HG03097 (cell line): ENCODE data around the gene GABBR2.

Source experiments
- ATAC-seq: cut with Tn5 transposase; IDR thresholded peaks from one replicate; pipeline ENCODE4 v1.9.1; 2021; ENCODE audit not compliant: unreplicated experiment, low FRiP score

Gene GABBR2

DNA sequence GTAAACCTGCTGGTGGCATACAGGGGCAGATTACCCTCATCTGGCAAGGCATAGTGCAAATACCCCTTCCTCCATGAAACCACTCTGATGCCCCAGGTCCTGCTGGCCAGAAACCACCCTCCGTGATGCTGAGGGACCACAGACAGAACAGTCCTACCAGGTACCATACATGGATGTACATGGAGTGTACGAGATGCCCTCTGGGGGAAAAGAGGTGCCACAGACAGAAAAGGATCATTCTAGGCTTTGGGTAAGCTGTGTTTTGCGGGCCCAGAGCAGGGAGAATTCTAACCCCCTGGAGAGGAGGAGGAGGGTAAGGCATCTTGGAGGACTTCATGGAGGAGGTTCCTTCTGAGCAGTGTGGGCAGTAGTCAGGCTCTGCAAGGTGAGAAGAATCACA is 68.3 kb downstream of the GABBR2 start:
- ATAC-seq, result no peak

DNA sequence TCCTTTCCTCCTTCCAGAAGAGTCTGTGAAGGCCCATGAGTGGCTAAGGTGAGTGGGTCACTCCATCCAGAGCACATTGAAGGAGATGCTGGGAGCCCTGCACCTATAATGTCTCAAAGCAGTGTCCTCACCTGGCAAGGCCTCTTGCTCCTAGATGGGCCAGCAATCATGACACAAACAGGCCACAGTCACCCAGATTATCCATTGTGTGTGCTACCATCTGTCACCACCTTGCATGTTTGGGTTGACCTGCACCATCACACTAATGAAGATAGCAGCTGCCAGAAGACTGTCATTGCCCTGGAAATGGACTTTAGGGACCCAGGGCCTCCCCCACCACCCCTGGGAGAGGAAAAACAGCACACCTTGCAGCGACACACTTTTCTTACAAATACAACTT is 69.6 kb downstream of the GABBR2 start:
- ATAC-seq, result no peak

DNA sequence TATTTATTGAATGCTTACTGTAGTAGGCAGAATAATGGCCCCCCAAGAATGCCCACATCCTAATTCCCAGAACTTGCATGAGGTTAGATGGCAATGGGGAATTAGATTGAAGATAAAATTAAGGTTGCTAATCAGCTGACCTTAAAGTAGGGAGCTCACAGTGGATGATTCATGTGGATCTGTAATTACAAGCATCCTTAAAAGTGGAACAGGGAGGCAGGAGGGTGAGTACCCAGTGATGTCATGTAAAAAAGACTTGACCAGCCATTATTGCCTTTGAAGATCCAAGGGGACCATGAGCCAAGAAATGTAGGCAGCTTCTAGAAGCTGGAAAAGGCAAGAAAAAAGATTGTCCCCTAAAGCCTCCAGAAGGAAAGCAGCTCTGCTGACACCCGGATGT is 71.4 kb downstream of the GABBR2 start:
- ATAC-seq, result no peak

DNA sequence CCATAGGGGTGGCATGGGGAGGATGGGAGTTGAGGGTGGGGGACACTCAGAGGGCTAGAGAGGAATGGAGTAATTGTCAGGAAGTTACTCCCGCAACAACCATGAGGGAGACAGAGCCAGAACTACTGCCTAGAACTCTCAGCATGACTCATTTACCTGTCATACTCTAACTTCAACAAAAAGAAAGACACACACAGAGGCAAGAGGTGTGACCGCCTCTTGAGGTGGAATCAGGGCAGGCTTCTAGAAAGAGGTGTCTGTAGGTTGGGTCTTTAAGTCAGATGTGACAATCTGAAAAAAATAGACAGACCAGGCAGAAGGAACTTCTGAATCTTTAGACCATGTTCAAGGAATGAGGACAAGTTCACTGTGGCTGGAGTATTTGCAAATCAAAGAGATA is 73.4 kb downstream of the GABBR2 start:
- ATAC-seq, result no peak

DNA sequence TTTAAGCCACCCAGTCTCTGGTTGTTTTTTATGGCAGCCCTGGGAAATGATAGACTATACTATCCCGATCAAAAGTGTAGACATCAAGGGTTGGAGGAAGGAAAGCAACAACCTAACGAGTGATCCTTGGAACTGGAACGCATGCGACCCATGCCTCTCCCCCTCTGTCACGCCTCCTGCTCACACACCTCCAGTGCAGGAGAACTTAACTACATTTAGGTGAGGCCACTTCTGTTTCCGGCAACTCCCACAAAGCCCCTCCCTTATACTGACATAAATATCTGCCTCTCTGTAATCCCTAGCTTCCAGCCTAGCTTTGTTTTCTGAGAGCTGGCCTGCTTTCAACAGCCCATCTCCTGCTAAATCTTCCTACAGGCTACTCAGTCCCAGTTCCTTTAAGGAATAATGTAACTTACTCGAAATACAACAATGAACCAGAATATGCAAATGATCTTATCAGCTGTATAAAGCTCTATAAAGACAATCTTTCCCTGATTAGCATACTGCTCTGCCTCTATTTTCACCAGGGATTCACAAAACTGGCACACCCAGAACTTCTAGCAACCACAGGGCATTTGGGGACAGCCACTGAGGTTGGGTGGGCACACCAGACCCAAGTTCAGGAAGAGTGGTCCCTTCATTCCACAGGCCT is 73.9 kb downstream of the GABBR2 start:
- no peak for ATAC-seq

DNA sequence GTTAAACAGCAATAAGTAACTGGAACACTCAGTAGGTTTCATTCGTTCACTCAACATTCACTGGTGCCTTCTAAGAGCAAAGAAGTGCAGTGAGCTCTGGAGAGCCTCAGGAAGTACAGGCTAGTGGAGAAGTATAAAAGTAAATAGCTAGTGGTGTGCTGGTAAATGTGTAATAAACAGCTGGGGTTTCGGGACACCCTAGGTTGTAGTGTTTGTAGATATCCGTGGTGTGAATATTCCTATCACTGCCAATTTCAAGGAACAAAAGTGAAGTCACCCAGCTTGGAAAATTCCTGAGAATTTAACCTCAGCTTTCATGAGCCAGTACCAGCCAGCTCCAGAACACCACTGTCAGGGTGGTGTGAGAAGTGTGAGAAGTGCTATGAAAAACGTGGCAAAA is 75.9 kb downstream of the GABBR2 start:
- ATAC-seq, result no peak

DNA sequence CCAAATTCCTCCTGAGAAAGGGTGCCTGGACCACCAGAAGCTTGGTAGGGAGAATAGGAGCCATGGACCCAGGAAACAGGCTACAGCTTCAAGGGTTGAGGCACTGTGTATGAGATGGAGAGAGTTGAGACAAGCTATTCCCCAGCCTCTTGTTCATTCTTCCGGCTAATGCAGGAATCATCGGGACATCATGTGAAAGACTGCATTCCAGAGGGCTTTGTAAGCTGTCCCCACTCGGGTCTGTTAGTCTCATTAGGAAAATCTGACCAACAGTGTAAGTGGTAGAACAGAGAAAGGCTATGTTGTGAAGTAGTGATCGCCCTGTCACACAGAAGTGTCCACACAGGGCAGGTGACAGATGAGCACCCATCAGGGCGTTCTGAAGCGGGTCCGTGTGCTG is 81.4 kb downstream of the GABBR2 start:
- ATAC-seq, result no peak

DNA sequence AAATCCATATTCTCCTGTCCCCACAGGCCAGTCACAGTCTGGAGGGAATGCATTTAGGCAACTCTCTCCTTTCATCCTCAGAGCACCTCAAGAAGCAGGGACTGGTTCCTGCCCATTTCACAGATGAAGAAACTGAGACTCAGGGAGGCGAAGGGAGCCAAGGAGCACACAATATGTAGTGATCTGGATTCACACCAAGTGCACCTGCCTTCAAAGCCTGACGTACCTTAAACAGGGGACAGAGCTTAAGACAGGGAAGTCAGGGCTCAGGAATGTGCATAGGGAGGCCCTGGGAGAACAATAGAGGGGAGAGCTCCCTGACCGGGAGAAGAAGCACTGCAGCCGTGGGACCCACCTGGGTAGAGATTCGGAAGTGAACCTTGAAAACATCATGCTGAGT is 83.0 kb downstream of the GABBR2 start:
- ATAC-seq, result no peak

DNA sequence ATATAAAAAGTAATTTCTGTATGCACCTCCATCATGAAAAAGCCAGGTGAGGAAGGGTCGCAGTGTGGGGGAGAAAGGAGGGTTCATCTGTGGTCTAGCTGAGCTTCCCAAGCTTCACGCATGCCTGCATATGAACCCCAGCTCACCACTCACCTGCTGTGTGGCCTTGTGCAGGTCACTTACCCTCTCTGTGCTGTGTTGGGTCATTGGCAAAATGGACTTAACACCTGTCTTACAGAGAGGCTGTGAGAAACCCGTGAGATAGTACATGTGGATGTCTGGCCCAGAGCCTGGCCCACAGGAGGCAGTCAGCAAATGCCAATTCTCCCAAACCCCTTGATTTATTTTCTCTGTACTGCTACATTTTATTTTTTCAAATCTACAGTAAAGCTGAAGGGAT is 88.9 kb downstream of the GABBR2 start:
- ATAC-seq, result no peak

DNA sequence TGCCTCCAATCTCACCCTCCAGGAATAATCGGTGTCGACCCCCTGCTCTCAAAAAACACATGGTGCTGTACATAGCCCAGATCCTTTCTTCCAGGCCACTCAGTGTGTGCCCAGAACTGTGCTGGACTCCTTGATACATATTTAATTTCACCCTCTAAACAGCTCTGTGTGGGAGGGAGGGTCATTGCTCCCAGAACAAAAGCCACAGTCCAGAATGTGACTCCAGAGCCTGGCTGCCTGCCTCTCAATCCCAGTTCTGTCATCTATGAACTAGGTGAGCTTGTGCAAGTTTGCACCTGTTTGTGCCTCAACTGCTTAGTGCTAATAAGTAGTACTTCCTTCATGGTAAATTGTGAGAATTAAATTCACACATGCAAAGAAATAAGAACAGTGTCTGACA is 93.1 kb downstream of the GABBR2 start:
- no peak for ATAC-seq

DNA sequence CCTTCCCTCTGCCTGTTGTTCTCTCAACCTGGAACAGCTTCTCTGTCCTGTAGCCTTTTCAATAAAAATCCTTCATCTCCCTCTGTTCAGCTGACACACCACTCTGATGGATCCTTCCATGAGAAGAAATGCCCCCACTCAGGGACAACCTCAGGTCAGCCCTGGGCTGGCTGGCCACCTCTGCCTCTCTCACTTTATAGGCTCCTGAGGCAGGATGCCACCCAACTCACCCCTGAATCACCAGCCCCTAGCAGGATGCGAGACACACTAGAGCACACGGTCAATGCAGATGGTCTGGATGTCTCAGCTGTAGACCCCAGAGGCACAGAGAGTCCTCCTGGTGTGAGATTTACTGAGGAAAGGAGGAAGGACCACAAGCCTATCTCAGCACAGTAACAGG is 93.8 kb downstream of the GABBR2 start:
- no peak for ATAC-seq

DNA sequence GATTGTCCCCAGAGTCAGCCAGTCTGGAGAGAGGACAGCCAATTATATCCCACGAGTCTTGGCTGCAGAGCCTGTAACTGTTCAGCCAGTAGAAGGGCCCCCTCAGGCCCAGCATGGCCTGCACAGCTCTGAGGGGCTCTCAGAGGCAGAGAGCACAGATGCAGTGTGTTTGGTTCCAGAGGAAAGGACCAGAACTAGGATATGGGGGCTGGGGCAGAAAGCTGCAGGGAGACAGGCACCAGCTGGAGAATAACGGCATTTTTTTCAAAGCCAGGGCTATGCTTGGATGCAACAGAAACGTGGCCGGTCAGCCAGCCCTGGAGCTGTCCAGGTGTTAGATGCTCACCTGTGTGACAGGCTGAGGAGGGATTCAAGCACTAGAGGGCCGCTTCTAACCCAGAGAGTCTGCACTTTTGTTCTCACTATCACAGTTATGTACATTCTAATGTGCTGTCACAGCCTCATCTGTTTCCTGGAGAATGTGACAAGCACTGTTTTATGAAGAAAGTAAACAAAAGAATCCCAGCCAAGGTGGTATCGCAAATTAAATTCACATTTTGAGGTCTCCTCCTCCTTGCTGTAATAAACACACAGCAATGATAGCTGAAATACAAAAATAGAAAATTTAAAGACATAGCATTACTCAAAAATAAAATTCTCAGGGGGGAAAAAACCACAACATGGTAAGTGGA is 96.5 kb downstream of the GABBR2 start:
- no peak for ATAC-seq

DNA sequence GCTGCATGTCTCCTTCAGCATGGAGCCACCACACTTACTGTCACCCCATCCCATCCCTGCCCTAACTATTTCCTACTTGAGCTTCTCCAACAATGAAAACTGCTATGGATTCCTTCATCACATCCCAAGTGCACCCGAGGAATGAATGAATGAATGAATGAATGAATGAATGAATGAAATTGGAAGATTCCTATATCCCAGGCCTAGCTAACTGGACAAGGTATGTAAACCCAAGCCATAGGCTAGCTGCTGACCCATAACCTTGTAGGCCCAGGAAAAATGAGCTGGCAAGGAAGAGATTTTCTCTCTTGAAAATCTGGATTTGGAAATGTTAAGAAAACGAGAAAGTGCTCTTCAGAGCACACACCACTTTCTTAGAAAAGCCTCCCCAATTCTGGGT is 97.4 kb downstream of the GABBR2 start:
- no peak for ATAC-seq

DNA sequence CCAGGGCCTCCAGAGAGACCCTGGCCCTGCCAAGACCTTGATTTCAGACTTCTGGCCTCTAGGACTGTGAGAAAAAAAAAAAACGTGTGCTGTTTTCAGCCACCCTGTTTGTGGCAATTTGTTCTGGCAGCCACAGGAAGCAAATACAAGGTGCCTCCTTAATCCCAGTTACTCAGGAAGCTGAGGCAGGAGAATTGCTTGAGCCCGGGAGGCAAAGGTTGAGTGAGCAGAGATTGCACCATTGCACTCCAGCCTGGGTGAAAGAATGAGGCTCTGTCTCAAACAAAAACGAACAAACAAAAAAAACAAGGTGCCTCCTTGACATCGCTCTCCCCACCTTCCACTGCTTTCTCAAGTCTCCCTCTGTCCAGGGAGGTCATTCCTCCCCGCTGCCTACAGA is 98.0 kb downstream of the GABBR2 start:
- ATAC-seq, result no peak

DNA sequence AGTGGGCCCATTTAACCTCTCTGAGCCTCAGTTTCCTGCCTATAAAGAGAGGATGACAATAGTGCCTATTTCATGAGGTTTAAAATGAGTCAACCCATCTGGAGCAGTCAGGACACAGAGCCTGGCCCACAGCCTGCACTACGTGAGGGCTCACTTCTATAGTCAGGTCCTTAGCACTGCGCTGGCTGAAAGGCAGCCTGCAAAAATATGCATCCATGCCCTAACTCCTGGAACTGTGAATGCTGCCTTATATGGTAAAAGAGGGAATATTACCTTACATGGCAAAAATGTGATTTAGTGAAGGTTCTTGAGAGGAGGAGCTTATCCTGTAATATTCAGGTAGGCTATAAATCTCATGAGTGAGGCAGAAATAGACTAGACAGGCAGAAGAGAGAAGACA is 98.5 kb downstream of the GABBR2 start:
- ATAC-seq, result no peak

DNA sequence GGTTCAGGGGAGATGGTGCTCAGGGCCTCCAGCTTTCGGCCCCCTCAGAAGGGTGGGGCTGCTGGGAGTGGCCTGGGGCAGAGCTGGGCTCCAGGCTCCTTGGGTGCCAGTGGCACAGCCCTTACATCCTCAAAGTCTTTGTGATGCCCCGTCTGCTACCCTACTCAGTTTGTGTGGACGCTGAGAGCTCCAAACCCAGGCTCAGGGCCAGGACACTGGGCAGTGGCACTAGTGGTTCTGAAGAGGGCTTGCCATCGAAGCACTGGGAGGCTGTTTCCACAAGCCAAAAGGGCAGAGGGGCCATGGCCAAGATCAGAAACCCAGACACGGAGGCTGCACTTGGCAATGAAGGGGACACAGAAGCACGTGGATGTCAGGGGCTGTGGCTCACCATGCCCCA is 99.1 kb downstream of the GABBR2 start:
- ATAC-seq, result no peak

DNA sequence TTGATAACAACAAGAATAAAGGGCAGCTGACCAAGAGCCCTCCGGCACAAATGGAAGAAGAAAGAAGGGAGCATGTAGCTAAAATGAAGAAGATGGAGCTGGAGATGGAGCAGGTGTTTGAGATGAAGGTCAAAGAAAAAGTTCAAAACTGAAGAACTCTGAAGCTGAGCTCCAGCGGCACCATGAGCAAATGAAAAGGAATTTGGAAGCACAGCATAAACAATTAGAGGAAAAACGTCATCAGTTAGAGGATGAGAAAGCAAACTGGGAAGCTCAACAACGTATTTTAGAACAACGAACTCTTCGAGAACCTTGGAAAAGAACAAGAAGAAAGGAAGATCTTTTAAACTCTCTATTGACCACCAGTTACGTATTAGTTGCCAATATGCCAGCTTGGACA is 100.9 kb downstream of the GABBR2 start:
- ATAC-seq, result no peak

DNA sequence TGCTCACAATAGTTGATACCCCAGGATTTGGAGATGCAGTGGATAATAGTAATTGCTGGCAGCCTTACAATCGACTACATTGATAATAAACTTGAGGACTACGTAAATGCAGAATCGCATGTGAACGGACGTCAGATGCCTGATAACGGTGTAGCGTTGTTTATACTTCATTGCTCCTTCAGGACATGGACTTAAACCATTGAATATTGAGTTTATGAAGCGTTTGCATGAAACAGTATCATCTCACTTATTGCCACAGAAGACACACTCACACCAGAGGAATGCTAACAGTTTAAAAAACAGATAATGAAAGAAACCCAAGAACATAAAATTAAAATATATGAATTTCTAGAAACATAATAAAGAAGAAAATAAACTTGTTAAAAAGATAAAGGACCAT is 101.6 kb downstream of the GABBR2 start:
- ATAC-seq, result no peak

DNA sequence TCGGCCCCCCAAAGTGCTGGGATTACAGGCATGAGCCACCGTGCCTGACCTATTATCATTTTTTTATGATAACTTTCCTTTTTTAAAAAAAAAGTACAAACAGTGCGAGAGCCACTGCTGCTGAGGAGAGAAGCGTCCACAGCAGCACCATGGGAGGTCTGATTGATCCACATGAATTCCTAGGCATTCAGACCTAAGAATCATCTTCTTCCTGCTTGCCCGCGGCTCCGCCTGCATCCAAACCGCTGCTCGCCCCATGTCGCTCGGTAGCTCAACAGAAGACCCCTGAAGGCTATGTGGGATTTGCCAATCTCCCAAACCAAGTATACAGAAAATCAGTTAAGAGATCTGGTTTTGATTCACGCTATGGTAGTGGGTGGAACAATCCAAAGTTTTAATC is 102.0 kb downstream of the GABBR2 start:
- ATAC-seq, result no peak

DNA sequence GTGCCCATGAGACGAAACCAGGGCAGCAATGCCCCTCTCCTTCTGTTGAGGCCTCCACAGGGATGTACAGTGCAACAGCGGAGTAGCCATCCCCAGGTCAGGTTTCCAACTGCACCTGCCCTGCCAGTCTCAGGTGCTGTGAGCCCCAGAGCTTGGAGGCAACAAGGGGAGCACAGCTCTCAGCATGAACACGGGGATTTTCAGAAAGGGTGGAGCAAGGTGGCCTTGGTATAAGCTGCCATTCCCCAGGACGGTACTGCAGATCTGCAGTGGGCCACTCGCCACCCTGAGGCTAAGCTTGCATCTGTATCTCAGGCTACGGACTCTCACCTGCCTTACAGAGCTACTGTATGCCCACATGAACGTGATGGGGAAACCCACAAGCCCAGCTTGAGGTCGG is 103.6 kb downstream of the GABBR2 start:
- no peak for ATAC-seq

DNA sequence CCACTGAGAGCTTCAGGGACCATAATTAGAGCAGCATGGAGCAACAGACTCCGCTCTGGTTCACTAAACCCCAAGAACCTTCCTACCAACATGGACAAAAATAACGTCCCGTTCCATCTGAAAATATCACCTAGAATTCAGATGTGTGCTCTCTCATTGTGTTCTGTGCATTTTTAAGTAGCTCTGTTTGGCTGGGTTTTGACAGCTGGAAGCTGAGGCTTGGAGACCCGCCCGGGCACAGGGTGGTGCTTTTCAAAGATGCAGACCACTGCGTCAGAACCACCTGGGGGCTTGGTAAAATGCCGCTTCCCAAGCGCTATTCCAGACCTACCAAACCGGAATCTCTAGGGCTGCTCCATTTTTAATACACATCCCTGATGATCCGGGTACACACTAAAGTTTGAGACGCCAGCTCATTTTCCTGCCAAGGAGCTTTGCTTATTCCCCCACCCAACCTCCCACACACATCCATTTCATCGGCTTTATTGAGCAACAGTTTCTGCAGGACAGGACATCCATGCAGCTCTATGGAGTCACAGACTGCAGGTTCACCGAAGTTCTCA is 104.8 kb downstream of the GABBR2 start:
- no peak for ATAC-seq

DNA sequence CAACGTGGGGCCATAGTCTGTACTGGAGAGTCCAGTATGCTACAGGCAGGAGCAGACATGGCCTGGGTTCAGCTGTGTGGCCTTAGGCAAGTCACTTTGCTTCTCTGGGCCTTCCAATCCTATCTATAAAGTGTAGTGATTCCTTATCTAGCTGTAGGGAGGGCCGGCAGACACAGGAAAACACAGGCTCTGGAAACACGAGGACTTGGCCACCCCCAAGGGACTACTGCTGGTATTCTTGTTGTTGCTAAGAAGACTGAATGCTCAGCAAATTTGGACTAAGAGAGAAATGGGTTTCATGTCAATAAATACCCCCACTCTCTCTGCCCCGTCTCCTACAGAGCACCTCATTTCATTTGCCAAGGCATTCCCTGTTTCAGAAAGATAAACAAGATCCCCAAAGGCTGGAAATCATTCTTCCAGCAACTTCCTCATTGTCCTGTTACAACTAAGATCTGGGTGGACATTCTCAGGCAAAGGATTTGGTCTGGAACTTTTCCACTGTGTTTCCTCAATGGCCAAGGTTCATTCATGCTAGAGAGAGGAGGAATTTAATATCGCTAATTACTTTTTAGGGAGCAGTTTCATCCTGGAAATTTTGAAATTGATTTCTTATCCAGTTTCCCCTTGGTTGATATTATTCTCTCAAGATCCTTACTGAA is 105.8 kb downstream of the GABBR2 start:
- ATAC-seq, result no peak
